Thoracic aorta (tissue), 2 donors: Measurements from ENCODE around the gene CASP9. TPM values are rescaled to one million over a fixed set of nuclear protein-coding genes. Genes with fewer than 3 reads are reported as not detected.

Experiments
- ATAC-seq: fragments of 150-250 bp; one replicate; pipeline ENCODE4 v1.8.0; 2017; ENCODE audit warnings: low read depth; ENCODE audit not compliant: insufficient number of reproducible peaks, low FRiP score
- DNase-seq: peaks from one replicate; pipeline ENCODE4 v3.0.0-alpha.2; 2020; ENCODE audit warnings: low spot score
- H3K27ac ChIP-seq, 2 donors: fragments of 200-600 bp; sonication (generic); 1 replicate in 1 of 2; 2 replicates in 1 of 2; pipeline ENCODE4 v1.5.1; 2016; ENCODE audit warnings: mild to moderate bottlenecking in 2 of 2, moderate library complexity in 2 of 2
- H3K27me3 ChIP-seq: fragments of 200-600 bp; sonication (generic); replicated peaks from 2 replicates; pipeline ENCODE4 v1.6.0; 2016; ENCODE audit warnings: mild to moderate bottlenecking; ENCODE audit not compliant: insufficient read depth
- H3K36me3 ChIP-seq: fragments of 200-600 bp; sonication (generic); one replicate; pipeline ENCODE4 v1.5.1; 2016
- H3K4me1 ChIP-seq, 2 donors: fragments of 200-600 bp; sonication (generic); 1 replicate in 1 of 2; 2 replicates in 1 of 2; pipeline versions ENCODE4 v1.5.1 to v1.6.0; 2016; ENCODE audit warnings: low read depth in 2 of 2, mild to moderate bottlenecking in 1 of 2; ENCODE audit not compliant: control insufficient read depth in 1 of 2
- H3K4me3 ChIP-seq: fragments of 200-600 bp; sonication (generic); 2 replicates; pipeline ENCODE4 v1.5.1; 2016; ENCODE audit warnings: mild to moderate bottlenecking
- H3K9me3 ChIP-seq: fragments of 200-600 bp; sonication (generic); 2 replicates; pipeline ENCODE4 v1.5.1; 2016
- total RNA-seq, 2 donors: library from RNA; depleted of rRNA; stranded (reverse); fragments of >200 nt; gene quantifications; one replicate each; pipeline versions ENCODE4 v1.1.0 to v1.2.3, GENCODE V29; 2016
- TF ChIP-seq, protein P1 (sequence below): fragments of 200-600 bp; sonication (generic); IDR thresholded peaks from one replicate; pipeline ENCODE4 v1.5.1; 2019; ENCODE audit warnings: antibody characterized with exemption

CASP9 gene
- total RNA-seq, 2 donors from 2014 or later = 14.2 to 18.8 TPM

DNA sequence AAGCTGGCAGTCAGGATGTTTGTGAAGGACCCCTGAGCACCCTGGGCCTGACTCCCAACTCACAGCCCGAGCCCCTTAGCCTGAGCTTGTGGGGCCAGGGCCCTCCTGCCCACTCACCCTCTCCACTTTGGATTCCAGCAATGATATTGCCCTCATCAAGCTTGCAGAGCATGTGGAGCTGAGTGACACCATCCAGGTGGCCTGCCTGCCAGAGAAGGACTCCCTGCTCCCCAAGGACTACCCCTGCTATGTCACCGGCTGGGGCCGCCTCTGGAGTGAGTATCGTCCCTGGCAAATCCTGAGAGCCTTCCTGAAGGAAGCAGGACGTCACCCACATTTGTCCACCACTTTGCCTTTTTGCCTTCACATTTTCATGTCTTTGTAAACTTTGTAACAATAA is 80.7 kb downstream of the CASP9 start:
- Histone ChIP-seq H3K27ac (no peak overlapping the region), H3K4me3 (no peak overlapping the region), H3K4me1 (no peaks in the 10 kb centered on the region), H3K36me3 (no peaks in the 10 kb centered on the region), H3K27me3 (no peaks in the 10 kb centered on the region), H3K9me3 (no peaks in the 10 kb centered on the region)
- DNase-seq = no peak
- TF ChIP-seq, protein P1, sequence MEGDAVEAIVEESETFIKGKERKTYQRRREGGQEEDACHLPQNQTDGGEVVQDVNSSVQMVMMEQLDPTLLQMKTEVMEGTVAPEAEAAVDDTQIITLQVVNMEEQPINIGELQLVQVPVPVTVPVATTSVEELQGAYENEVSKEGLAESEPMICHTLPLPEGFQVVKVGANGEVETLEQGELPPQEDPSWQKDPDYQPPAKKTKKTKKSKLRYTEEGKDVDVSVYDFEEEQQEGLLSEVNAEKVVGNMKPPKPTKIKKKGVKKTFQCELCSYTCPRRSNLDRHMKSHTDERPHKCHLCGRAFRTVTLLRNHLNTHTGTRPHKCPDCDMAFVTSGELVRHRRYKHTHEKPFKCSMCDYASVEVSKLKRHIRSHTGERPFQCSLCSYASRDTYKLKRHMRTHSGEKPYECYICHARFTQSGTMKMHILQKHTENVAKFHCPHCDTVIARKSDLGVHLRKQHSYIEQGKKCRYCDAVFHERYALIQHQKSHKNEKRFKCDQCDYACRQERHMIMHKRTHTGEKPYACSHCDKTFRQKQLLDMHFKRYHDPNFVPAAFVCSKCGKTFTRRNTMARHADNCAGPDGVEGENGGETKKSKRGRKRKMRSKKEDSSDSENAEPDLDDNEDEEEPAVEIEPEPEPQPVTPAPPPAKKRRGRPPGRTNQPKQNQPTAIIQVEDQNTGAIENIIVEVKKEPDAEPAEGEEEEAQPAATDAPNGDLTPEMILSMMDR = no peak
- ATAC-seq = no peak

DNA sequence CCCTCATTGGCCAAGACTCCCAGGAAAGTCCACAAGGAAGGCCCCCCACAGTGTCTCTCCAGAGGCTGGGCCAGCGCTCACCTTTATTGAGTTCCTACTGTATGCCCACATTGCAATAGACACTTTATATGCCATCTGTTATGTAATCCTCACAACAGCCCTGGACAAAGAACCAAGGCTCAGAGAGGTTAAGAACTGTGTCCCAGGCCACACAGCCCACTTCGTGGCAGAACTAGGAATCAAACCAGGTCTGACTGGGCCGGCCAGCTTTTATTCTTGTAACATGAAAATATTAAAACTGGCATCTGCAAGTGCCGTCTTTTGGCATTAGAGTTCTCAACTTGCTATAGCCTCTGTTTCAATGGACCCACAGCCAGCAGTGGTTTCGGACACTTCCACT is 81.3 kb downstream of the CASP9 start:
- Histone ChIP-seq H3K9me3 (no peaks in the 10 kb centered on the region), H3K27ac (no peak overlapping the region), H3K36me3 (no peaks in the 10 kb centered on the region), H3K4me1 (no peaks in the 10 kb centered on the region), H3K27me3 (no peaks in the 10 kb centered on the region), H3K4me3 (no peak overlapping the region)
- no peak for ATAC-seq
- TF ChIP-seq, protein P1 = no peak
- no peak for DNase-seq

DNA sequence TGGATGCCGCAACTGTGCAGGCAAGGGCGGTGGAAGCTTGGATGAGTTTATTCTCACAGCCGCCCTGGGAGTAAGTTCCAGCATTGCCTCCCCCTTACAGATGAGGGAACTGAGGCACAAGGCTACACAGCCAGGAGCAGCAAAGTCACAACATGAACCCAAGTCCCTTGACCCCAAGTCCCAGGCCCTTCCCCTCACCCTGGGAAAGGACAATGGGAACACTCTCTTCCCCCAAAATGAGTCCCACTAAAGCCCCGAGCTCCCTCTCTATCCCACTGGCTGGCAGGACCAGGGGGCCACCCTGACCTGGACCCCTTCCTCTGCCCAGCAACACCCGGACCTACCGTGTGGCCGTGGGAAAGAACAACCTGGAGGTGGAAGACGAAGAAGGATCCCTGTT is 81.9 kb downstream of the CASP9 start:
- no peak for ATAC-seq
- Histone ChIP-seq H3K27me3 (no peaks in the 10 kb centered on the region), H3K9me3 (no peaks in the 10 kb centered on the region), H3K36me3 (no peaks in the 10 kb centered on the region), H3K4me3 (no peak overlapping the region), H3K27ac (no peak overlapping the region), H3K4me1 (no peaks in the 10 kb centered on the region)
- TF ChIP-seq, protein P1 = no peak
- no peak for DNase-seq

Other genes starting within 250 kb of the CASP9 start
- gene EFHD2, start 114.3 kb downstream of the CASP9 start, total RNA-seq = 10 to 100 TPM; 36.0 to 71.3 TPM
- gene CTRC, start 85.8 kb downstream of the CASP9 start, total RNA-seq = under 1 TPM in 1 of 2 donors, not detected in 1; 0.95 TPM
- gene CELA2A, start 67.5 kb downstream of the CASP9 start, total RNA-seq = not detected
- not detected for gene CELA2B, start 48.1 kb downstream of the CASP9 start, total RNA-seq
- 10 to 100 TPM; 14.1 to 28.6 TPM for gene DNAJC16, start 2.6 kb upstream of the CASP9 start, total RNA-seq
- under 1 TPM in 1 of 2 donors, not detected in 1; 0.21 TPM for gene AGMAT, start 60.8 kb upstream of the CASP9 start, total RNA-seq
- gene DDI2, start 93.2 kb upstream of the CASP9 start, total RNA-seq = 10 to 100 TPM; 19.6 to 37.5 TPM
- gene PLEKHM2, start 160.1 kb upstream of the CASP9 start, total RNA-seq = 10 to 100 TPM; 53.7 to 74.6 TPM
- gene SLC25A34, start 212.0 kb upstream of the CASP9 start, total RNA-seq = 1 to 10 TPM; 2.4 to 7.5 TPM
- gene TMEM82, start 218.3 kb upstream of the CASP9 start, total RNA-seq = not detected
- 100 to 1,000 TPM; 731 to 997 TPM for gene FBLIM1, start 234.6 kb upstream of the CASP9 start, total RNA-seq